ENCODE results near the gene PNPLA1. TPM values are rescaled to one million over a fixed set of nuclear protein-coding genes. Genes with fewer than 3 reads are reported as not detected.
A peak's percentile ranks its signal among the peaks of the same experiment; 100 is the strongest.

Gene PNPLA1
- total and polyA plus RNA-seq, 10 of the 15 experiments (the other 5 are each of a cell fraction or from before 2014, with no cell fraction given): 0.04 TPM; not detected in 9

GRCh38 chr6:36340618-36341454 is 71.0 kb downstream of the PNPLA1 start (continued):
- no peak for TF ChIP-seq NFXL1 (IDR thresholded peaks at IDR 0.05; ENCODE audit: borderline replicate concordance)
- TF ChIP-seq SP1 (IDR thresholded peaks at IDR 0.05; ENCODE audit: low read depth, low read length): peak; percentile 13
- peak; percentile 61; the same call in 1 of the 2 replicates for TF ChIP-seq IRF4 (IDR thresholded peaks at IDR 0.05; ENCODE audit: low read depth, low read length)
- TF ChIP-seq SPI1 (IDR thresholded peaks at IDR 0.05; ENCODE audit: borderline replicate concordance, insufficient read depth, low read depth, low read length): peak; percentile 84
- TF ChIP-seq E2F4 (IDR thresholded peaks at IDR 0.05; ENCODE audit: low read depth, low read length): no peak
- TF ChIP-seq HDAC6 (IDR thresholded peaks at IDR 0.05; ENCODE audit: unreplicated experiment): no peak
- TF ChIP-seq ZNF24 (IDR thresholded peaks at IDR 0.05): no peak
- TF ChIP-seq RAD21 (IDR thresholded peaks at IDR 0.05; ENCODE audit: insufficient read depth, low read depth, low read length): peak; percentile 67
- TF ChIP-seq NR2F1 (conservative IDR thresholded peaks at IDR 0.05): no peak
- TF ChIP-seq, protein P1, sequence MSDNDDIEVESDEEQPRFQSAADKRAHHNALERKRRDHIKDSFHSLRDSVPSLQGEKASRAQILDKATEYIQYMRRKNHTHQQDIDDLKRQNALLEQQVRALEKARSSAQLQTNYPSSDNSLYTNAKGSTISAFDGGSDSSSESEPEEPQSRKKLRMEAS (IDR thresholded peaks at IDR 0.05; ENCODE audit: low read depth, low read length): peak; percentile 78; the same call in 1 of the 2 replicates
- peak; percentile 67; the same call in 1 of the 2 replicates for TF ChIP-seq TBL1XR1 (IDR thresholded peaks at IDR 0.05; ENCODE audit: low read depth, low read length)
- TF ChIP-seq FOS (IDR thresholded peaks at IDR 0.05; ENCODE audit: borderline replicate concordance, extremely low read depth, insufficient read length): no peak
- peak; percentile 37 to 57; a peak in 3 of 4 replicates for TF ChIP-seq IKZF2 (IDR thresholded peaks at IDR 0.05)
- no peak for TF ChIP-seq WRNIP1 (IDR thresholded peaks at IDR 0.05; ENCODE audit: borderline replicate concordance, low read depth, low read length)
- no peak for TF ChIP-seq PAX5 (IDR thresholded peaks at IDR 0.05; ENCODE audit: borderline replicate concordance, low read depth, low read length)
- TF ChIP-seq ZBTB40 (IDR thresholded peaks at IDR 0.05; ENCODE audit: borderline replicate concordance): no peak; the same call in 1 of the 2 replicates
- no peak for TF ChIP-seq MYB (IDR thresholded peaks at IDR 0.05; ENCODE audit: borderline replicate concordance, low read depth, low read length)
- no peak; the same call in 1 of the 2 replicates for TF ChIP-seq MTA3 (IDR thresholded peaks at IDR 0.05; ENCODE audit: borderline replicate concordance, low read length)
- TF ChIP-seq ZNF687 (IDR thresholded peaks at IDR 0.05): peak; percentile 83
- no peak for TF ChIP-seq ZSCAN29 (IDR thresholded peaks at IDR 0.05)
- TF ChIP-seq POLR2AphosphoS5 (IDR thresholded peaks at IDR 0.05; ENCODE audit: low read length): no peak
